Activated CD8-positive, alpha-beta memory T cell treated with anti-CD3 and anti-CD28 coated beads, Interleukin-2, amount 50 U/mL, for 1 hour (primary cell): Measurements from ENCODE around the gene EYS.
"Not testable (repeated sequence)": the region's sequence is repeated elsewhere in the genome, so short reads cannot be mapped to it uniquely, and the experiment has no call there.

Source experiments
- DNase-seq: peaks from one replicate; pipeline ENCODE4 v3.0.0-alpha.2; 2020; ENCODE audit errors: extremely low read depth

Gene EYS

DNA sequence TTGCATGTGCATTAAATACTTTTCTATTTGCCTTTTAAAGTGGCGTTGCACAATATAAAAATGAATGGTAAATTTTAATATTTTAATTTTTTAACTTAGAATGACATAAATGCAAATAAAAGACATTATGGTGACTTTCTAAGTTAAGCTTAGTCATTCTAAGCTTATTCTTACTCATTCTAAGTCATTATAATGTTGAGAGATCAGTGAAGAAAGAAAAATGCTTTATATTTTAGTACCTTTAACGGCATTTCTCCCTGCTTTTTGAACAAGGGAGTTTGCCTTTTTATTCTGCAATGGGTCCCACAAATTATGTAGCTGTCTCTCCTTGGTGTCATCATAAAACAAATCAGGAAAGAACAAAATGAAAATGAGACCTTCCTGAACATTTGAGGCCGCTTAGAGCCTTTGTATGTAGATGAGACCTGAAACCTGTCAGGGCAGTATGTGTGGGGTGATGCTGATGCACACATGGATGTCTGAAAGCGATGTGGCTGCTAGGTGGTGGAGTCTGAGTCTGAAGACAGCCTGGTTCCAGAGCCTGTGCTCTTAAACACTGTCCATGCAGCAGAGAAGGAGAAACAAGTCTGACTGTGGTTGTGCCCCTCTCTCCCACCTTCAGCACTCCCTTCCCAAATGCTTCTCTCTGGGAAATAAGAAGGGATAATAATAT is 1913.4 kb downstream of the EYS start:
- DNase-seq, result no peak

DNA sequence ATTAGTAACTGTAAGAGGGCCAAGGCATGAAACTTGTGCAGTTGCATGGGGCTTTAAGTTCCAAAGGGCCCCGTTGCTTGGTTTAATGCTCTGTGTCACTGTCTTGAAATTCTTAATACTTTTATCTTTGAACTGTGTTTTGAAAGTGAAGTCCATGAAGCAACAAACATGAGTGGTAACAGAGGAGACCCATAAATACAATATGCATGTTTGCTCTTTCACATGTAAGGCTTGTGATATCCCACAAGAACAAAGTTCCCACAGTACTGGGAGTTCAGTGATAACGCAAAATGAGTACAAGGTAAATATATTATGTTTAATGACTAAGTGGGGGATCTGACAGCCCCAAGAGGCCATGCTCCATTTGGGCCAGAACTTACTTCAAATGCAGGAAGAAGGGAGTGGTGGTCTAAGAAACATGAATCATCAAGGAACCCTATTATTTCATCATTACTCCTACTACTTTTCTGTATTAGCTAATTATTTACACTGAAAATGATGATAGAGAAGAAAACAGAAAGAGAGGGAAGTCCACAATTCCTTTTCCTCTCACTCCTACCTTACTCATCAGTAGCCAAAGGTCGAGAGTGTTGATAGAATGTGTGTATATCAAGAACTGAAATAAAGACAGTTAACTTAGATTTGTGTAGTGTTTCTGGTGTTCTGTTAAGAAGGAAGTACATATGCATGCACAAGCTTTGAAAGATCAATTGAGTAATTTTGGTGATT is 1914.1 kb downstream of the EYS start:
- no peak for DNase-seq

DNA sequence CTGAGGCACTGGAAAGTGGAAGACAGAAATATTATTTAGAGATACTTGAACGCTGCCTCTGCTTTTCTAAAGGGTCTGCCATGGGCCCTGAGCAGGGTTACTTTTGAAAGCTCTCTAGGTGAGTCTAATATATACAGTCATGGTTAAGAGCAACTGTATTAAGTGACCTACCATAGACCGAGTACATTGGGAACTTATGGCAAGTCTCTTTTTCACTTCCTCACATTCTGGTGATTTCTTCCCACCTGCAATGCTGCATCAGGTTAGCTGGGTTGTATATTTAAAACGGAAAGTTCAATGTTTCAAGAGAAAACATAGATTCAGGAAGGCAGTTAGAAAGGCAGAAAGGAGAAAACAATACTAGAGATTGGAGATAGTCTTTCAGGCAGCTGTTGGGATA is 1916.7 kb downstream of the EYS start:
- DNase-seq, result no peak

DNA sequence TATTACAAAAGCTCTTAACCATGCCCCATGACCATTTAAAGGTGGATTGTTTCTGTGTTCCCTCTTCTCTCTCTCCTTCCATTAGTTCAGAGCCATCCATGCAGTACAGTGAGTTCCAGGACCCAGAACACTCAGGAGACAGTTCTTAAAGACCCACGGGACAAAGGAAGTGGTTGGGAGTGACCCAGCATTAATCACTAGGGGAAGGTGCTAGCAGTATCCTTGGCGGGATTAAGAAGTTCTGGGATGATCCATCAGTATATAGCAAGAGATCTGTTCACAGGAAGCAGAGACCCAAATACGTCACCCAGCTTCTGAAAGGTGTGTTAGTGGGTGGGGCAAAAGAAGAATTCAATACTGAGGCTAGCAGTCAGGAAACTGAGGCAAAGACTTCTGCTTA is 1917.3 kb downstream of the EYS start:
- no peak for DNase-seq

DNA sequence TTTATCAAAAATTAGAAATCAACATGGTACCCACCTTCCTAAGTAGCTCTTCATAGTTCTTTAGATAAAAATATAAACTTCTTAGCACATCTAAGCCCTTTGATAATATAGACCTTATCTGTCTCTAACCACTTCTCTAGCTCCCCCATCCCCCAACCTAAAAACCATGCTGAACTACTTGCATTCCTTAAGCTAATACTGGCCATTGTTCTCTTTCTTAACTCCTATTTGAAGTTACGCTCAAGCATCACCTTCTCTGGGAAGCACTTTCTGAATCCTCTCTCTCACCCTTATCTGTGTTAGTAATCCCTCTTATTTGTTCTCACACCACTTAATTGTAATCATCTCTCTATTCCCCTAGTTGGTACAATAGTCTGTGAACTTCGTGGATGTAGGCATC is 1918.5 kb downstream of the EYS start:
- DNase-seq, result no peak

DNA sequence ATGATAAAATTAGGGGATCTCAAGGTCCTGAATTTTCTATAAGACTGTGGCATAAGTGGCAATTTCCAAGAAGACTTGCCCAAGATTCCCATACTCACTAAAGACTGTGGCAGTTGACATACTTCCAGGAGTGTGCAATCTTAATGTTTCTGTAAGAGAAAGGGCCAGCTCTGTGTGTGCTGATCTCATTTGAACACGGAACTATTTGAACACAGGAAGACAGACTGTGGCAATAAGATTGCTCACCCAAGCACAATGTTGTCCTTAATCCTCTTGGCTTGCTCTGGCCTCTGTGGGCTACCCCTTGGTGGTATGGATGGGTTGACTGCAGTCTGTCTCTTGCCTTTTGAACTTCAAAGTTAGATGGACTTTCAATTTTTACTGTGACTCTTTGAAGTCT is 1920.0 kb downstream of the EYS start:
- no peak for DNase-seq

DNA sequence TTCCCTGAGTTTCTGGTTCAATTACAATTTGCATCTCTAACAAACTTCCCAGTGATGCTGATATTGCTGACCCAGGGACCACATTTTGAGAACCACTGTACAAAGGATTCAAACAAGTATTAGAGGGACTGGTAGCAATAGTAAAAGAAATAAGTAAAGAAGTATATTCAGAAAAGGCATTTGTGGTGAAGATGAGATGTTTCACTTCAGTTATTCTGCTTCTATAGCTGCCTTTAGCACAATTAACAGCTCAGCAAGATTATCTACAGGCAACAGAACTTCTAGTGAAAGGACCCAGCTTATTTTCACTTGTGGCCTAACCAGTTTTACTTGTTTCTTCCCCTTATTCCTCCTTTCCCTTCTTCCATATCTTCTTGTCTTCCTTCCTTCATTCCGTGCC is 1922.0 kb downstream of the EYS start:
- DNase-seq, result no peak

DNA sequence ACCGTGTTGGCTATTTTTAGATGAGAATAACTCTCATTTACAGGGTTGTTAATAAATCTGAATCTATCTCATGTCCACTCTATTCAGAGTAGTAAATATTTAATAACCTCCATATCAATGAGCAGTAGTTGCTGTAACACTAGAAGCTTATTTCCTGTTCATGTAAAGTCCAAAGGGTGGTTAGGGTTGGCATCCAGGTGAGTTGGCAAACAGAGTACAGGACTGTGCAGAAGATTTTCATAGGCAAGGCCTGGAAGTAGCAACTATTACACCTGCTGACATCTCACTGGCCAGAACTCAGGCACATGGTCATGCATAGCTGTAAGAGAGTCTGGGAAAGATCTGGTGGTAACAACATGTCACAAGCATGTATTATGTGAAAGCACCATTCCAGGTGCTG is 1923.9 kb downstream of the EYS start:
- DNase-seq, result no peak

DNA sequence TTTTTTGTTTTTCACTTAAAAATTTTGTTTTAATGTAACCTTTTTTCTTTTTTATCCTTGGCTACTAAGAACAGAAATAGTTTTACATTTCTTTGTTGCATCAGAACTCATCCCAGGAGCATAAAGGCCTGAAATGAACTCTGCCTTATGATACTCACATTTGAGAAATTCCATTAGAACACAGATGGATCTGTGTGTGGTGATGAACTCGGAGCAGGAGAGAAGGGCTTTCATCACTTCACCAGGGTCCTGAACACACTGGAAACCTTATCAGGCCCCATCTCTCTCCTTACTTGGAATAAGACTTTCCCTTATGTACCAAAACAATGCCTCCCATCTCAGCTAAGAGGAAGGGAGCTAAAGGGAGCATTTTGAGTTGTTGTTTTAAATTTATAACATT is 1932.1 kb downstream of the EYS start:
- DNase-seq, result no peak

DNA sequence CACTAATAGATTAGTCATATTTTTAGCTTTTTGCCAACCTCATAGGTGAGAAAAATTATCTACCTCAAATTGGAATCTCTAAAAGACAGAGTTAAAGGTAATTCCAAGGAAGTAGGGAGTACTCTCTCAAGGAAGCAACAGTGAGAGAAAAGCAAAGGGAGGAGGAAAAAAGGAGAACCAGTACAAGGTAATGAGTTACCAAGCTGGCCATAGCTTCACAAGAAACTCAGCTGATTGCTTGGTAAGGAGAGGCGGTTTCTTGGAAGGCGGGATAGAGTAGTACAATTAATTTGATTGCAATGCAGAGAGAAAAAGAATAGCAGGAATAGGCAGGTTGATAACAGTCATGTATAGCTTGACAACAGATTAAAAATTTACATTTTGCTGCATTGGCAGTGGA is 1933.8 kb downstream of the EYS start:
- DNase-seq, result no peak

DNA sequence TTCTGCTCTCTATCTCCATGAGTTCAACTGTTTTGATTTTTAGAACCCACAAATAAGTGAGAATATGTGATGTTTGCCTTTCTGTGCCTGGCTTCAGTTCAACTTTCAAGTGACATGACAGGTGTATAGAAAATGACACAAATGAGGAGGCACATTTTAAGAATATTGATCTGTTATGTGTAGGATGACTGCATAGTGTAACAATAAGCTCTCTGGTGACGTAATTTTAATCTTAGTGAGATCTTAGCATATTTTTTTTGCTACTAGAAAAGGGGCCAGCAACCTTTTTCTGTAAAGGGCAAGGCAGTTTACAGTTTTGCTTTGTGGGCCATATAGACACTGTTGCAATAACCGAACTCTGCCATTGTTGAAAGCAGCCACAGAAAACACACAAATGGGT is 1941.2 kb downstream of the EYS start:
- no peak for DNase-seq

DNA sequence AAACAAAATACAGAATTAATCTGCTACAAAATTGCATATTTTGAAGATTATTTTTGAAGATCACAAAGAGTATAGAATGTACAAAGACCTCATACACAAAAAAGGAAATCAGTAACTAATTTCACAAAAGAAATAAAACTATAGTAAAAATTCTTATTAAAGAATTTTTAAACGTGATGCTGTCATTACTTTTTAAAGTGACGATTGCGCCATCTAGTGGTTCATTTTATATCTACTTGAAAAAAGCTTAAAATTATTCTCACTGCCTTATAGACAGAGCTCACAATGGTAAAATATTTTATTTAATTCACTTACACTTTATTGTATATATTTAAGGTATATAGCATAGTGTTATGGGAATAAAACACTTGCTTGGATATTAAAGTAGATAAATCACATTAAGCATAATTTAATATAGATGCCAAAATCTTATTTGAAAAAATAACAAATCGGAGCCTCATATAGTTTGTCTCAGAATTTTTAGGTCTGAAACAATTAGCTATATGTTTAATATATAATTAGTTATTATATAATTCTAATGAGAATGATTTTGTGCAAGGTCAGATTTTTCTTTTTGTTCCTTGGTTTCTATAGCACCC is 1942.6 kb downstream of the EYS start:
- no peak for DNase-seq

DNA sequence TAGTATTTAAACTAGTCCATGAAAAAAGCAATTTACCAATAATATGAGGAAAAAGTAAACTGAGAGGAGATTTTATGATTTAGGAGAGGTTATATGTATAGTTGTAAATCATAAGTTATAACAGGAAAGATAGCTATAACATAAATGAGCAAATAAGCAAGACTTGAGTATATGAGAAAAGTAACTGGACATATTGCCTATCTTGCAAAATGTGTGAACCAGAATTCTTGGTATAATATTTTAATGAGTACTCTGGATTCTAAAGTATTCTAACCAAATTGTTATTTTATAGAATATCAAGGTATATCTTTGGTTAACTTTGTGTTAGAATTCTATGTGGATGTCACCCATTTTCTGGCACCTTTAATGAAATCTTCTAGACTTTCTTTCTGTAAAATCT is 1946.8 kb downstream of the EYS start:
- no peak for DNase-seq

DNA sequence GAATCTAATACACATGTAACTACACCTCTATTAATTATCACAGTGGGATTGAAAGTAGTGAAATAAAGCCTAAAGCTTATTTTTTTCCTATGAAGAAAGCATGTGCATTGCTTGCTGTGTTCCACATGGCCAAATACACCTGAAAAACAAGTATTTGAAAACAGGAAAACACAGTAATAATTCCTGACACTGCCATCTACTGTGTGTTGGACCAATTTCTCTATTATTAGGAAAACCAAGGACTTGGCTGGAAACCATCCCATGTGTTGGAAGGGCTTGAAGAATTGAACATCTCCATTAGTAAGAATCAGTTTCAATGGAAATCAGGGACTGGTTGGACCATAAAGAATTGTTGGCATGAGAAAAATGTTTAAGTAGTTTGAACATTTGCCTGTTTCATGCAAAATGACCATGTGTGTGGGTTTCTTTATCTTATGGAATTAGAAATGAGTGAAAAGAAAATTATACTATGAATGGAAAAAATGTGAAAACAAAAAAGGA is 1947.4 kb downstream of the EYS start:
- DNase-seq, result no peak

DNA sequence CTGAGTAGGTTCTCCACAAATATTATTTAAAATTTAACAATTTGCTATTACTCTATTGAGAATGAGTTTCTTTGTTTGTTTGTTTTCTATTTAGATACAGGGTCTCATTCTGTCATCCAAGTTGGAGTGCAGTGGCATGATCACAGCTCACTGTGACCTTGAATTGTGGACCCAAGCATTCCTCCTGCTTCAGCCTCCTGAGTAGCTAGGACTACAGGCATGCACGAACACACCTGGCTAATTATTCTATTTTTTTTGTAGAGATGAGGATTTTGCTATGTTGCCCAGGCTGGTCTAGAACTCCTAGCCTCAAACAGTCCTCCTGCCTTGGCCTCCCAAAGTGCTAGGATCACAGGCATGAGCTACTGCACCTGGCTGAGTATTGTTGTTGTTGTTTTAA is 1949.2 kb downstream of the EYS start:
- no peak for DNase-seq

DNA sequence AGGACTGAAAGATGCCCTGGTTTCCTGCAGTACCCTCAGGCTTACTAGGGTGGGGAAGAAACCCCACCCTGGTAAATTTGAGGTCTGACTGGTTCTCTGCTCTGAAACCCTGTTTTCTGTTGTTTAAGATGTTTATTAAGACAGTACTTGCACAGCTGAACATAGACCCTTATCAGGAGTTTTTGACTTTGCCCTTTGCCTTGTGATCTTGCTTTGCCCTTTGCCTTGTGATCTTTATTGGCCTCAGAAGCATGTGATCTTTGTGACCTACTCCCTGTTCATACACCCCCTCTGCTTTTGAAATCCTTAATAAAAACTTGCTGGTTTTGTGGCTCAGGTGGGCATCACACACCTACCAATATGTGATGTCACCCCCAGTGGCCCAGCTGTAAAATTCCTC is 1949.8 kb downstream of the EYS start:
- DNase-seq, result not testable (repeated sequence)

DNA sequence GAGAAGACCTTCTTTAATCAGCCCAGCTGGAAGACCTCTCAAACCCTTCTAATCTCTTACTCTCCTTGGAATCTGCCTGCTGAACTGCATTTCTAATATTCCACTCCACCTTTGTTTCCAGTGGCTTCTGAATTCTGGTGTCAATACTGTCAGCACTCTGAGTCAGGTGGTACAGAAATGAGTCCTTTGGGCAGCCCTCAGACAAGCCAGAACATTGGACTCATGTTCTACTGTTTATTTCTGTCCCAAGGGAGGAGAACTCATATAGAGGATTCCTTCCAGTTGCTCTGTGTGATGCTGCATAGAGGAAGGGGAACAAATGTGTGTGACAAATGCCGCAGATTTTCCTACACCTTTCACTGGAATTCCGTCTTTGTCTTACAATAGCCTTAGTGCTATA is 1956.6 kb downstream of the EYS start:
- no peak for DNase-seq

DNA sequence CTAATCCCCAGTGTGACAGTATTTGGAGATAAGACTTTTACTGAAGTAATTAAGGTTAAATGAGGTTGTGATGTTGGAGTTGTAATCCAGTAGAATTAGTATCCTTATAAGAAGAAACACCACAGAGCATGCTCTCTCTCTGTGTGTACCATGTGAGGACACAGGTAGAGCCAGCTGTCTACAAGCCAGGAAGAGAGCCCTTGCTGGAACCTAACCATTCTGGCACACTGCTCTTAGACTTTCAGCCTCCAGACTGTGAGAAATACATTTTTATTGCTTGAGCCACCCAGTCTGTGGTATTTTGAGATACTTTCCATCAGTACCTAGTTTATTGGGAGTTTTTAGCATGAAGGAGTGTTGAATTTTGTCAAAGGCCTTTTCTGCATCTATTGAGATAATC is 1961.2 kb downstream of the EYS start:
- no peak for DNase-seq

DNA sequence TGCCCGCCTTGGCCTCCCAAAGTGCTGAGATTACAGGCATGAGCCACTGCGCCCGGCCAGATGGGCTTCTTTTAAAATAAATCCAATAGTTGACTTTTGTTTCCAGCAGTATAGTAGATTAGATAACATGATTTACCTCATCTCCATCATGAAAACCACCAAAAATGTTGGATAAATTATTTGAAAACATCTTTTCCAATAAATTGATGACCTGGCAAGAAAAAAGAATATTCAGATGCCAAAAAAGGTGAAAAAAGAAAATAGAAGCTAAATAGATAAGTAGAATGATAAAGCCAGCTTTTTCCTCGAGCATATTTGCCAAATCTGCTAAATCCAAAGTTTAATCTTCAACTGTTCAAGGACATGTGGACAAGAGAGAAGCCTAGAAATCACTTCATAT is 1962.2 kb downstream of the EYS start:
- no peak for DNase-seq

DNA sequence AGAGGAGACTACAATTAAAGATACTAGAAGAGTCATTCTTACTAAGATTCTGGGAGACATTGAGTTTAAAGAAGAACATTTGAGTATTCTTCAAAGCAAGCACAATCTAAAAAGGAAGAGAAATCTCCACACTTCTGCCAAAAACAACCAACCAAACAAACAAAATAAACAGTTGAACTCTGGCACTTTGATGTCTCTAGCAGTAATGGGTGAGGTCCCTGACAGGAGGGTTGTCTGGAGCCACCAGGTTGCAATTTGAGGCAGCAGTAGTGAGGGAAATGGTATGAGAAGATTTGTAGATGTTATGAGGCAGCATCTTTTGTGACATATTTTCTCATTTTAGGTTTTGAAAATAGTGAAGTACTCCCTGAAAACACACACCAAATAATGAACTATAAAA is 1963.3 kb downstream of the EYS start:
- DNase-seq, result no peak

DNA sequence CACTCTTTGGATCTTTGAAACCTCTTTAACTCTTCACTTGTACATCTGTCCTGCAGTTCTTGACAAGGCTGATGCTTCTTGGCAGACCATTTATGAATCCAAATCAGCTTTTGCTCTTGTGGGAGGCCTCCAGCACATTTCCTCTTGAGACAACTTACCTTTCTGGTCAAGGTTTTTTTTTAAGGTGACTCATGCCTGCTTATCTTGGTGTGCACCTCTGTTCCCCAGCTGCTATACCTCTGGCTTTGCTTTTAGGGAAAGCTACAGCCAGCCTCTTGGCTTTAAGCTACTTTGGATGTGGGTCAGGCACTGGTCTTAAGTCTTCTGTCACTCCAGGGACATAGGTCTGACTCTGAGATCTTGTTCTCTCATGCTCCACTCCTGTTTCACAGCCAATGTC is 1965.0 kb downstream of the EYS start:
- no peak for DNase-seq

DNA sequence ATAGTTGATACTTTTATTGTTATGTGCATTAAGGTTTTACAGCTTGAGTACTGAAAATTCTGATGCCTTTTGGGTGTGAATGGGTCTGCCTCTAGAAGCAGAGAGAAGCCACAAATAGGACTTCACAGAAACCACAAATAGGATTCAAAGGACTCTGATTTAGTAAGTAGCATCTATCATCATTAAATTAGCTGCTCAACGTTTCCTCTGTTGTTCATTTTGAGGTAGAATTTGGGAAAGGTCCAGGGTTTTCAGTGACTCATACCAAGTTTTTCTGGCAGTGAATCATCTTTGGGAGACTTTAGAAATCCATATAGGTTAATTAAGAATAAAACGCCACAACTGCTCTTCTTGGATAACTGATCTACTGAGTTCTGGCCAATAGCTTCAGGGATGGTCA is 1966.3 kb downstream of the EYS start:
- no peak for DNase-seq

DNA sequence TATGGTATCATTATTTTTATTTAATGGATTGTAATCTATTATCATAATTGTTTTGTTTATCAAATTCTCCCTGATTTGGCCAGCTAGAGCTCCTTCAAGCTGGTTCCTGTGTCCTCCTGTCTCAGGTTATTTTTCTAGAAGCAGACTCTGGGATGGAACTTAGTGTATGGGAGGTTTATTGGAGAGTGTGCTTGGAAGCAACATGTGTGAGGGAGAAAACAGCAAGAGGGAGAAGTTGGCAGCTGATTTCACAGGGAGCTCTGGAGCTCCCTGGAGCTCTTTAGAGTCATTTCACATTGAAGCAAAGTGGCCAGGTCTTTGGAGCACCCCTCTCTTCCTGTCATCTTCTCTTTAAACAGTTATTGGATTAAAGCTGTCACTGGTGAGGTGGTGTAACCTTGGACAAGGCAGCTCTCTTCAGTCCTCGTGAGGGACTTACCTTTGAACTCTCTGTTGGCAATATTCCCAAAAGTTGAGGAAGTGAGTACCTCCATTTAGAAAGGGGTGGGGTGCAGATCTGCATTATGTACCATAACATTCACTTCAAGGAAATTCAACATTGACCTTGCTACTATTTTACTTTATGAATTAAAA is 1967.8 kb downstream of the EYS start:
- no peak for DNase-seq
